ENCODE data around the gene CCDC181.
A peak's percentile ranks its signal among the peaks of the same experiment; 100 is the strongest.

The CCDC181 gene

DNA sequence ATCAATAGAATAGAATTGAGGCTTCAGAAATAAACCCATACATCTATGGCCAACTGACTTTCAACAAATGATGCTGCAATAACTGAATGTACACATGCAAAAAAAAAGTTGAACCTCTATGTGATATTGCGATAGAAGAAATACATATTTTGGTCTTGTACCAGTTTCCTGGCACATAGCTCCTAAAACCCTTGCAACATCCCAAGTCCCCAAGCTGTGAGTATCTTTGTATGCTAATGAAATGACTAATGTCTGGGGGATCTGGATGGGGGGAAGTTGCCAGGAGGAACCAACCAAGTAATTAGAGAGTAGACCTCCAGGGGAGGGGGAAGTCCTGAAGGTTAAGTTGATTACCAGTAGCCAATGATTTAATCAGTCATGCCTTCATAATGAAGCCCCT, 34.9 kb downstream of the CCDC181 start:
- no peak for DNase-seq

- no peak for DNase-seq
These were observed 37.0 kb downstream of the CCDC181 start for GRCh38 chr1:169390303-169390702.

DNA sequence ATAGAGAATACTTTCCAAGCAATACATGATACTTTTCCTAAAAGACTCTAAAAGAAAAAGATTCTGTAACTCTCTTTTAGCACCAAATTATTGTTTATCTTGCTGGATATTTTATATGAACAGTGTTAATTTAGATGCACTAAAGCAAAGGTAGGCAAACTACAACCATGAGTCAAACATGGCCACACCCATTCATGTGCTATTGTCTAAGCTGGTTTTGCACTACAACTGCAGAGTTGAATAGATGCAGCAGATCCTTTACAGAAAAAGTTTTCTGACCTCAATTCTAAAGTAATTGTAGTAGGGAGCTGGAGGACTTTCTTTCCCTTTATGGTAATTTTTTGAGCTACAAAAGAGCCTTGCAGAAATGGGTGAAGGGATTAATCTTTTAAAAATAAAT, 39.9 kb downstream of the CCDC181 start:
- no peak for DNase-seq

DNA sequence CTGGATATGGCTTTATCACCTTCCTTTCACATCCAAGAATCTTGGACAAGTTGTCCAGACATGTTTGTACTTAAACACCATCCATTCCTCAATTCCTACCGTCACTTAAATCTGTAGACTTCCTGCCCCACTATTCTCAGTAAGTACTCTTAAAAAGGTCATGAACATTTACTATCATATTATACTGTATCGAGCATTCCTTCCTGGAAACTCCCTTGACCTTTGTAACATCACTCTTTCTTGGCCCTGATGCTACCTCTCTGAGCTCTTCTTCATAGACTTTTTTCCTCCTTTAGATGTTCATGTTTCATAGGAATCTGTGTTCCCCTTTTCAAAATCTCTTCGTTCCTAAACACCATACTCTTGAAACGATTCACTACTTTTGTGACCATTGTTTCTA, 43.8 kb downstream of the CCDC181 start:
- DNase-seq = no peak

GRCh38 chr1:169381162-169381561, 46.1 kb downstream of the CCDC181 start:
- DNase-seq = no peak

GRCh38 chr1:169371404-169371803, 55.9 kb downstream of the CCDC181 start:
- DNase-seq = no peak

GRCh38 chr1:169368406-169368769, 58.9 kb downstream of the CCDC181 start:
- peak; percentile 63 for DNase-seq

- peak; percentile 97 for DNase-seq
These were observed 59.4 kb downstream of the CCDC181 start, which contains the start of the genes BLZF1 and NME7 for GRCh38 chr1:169367686-169368405. BLZF1 (plus strand) TSS chr1:169368195; CDS start chr1:169369523, 1,328 bp downstream. NME7 (minus strand) TSS chr1:169367797; CDS start chr1:169367710, 87 bp downstream.

GRCh38 chr1:169367096-169367685, 60.1 kb downstream of the CCDC181 start:
- DNase-seq = no peak

DNA sequence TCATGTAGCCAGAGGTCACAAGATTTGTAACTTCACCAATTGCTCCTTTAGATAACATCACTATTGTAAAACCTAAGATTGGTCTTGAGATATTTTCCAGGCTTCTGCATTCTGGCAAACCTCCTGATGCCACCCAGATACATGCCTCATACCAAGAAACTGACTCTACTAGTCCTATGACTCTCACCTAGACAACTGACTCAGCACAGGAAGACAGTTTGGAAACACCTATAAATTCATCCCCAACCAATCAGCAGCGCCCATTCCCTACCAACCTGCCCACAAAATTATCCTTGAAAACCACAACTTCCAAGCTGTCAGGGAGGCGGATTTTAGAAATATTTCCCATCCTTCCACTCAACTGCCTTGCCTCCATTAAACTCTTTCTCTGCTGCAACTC, 62.3 kb downstream of the CCDC181 start:
- no peak for DNase-seq

DNA sequence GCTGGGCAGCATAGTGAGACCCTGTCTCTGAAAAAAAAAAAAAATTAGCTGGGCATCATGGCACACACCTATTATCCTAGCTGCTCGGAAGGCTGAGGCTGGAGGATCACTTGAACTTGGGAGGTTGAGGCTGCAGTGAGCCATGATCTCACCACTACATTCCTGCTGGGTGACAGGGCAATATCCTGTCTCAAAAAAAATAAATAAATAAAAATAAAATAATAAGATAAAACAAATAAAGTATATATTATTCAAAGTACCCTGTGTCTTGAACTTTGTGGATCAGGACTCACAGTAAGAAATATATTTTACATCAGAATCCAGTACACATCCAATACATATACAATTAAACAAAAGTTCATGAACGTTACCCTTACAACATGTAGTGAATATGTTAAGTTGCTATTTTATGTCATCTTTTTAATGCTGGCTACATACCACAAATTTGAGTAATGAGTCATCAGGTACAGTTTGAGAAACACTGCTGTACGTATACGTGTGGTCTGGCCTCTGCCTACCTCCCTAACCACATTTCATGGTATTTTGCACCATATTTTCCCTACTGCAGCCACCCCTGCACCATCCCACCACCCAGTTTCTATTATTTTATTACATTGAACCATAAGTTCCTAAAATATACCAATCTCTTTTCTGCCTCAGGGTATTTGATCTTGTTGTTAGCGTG, 64.1 kb downstream of the CCDC181 start:
- DNase-seq = no peak

DNA sequence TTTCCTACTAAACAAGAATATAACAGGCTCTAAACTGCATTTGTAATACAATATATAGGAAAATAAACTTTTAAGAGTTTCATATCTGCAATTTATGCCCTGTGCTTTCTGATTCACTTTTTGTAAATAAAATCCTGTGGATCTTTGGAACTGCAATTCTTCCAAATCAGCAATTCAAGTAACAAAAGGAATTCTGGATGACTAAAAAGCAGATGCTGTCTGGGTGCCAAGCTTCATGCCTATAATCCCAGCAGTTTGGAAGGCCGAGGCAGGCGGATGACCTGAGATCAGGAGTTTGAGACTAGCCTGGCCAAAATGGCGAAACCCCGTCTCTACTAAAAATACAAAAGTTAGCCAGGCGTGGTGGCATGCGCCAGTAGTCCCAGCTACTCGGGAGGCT, 66.0 kb downstream of the CCDC181 start:
- no peak for DNase-seq

DNA sequence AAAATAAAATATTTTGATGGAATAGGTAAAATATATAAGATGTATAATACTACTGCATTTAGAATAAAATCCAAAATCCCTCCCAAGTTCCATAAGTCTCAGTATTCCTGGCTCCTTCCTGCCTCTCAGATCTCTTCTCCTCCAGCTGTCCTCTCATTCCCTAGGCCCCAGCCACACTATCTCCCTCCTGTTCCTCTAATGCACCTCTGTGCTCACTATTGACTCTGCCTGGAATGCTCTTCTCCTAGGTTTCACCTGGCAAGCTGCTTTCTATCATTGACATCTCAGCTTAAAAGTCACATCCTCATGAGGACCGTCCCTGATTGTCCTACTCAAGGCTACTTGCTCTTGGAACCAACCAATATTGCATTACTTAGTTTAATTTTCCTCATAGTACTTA, 66.9 kb downstream of the CCDC181 start:
- no peak for DNase-seq

DNA sequence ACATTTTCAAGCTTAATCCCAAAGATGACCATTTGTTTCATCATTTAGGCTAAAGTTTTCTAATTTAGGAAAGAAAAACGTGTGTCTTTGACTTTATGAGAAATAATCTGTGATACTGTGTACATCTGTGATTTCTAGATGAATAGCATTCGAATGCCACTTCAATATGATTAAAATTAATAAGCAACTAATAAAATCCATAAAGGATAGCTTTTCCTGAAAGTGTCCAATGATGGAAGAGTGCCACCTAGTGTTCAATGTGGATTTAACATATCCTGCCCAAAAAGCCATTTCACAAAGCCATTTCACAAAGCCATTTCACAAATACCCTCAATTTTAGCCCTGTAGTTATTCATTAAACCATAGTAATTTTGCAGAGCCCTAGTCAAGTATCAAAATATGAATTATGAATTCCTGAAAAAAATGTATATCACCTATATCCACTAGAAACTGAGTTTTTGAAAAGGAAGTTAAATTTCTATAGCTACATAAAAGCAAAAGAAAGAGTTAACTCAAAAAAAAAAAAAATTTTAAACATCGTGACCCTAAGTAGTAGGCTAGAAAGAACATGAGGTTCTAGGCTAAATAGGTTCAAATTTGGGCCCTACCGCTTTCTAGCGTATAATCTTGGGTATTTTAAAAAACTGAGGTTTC, 78.8 kb downstream of the CCDC181 start:
- DNase-seq = no peak

DNA sequence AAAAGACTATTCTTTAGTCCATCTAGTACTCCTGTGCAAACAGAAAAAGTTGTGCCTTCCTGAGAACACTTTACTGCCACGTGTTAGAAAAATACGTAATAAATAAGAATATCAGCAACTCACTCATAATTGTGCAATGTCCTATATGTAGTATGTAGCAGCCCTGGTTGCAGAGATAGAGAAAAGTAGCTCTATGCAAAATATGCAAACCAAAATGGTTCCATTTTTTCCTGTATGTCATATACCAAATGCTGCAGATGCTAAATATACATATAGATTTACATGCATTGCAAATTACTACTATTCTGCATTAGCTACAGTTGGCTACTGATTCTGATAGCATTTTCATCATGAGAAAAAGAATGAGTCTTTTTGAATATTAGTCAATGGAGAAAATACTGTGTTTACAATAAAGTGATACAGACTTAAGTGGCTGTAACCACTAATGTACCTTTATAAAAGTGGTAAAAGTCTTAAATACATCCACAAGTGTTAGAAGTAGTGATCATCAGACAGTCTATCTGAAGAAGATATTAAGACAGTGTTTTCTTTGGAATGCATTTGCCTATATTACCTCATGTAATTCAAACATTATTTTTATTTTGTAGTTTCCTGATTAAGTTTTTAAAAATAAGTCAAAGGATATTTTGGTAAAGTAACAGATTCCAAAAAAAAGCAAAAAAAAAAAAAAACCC, 79.4 kb downstream of the CCDC181 start:
- DNase-seq = no peak

DNA sequence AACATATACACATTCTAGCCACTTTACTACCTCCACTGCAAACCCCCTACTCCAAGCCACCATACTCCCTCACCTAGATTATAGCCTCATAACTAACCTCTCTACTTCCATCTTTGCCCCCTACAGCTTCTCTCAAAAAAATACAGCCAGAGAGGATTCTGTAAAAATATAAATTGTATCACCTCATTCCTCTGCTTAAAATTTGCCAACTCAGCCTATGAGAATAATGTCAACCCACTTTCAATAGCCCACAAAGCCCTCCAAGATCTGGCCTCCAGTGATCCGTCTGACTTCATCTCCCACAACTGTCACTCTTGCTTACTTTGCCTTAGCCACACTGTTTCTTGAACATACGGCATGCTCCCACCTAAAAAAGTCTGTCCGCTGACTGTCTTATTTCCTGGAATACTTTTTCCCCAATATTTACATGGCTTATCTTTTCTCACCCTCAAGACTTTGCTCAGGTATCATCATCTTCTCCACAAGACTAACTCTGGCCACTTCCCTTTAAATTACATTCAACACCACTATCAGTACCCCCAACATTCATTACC, 81.2 kb downstream of the CCDC181 start:
- no peak for DNase-seq

GRCh38 chr1:169345511-169345910, 81.8 kb downstream of the CCDC181 start:
- DNase-seq = no peak
